ENCODE data around the gene GINS2.

GINS2 gene

DNA sequence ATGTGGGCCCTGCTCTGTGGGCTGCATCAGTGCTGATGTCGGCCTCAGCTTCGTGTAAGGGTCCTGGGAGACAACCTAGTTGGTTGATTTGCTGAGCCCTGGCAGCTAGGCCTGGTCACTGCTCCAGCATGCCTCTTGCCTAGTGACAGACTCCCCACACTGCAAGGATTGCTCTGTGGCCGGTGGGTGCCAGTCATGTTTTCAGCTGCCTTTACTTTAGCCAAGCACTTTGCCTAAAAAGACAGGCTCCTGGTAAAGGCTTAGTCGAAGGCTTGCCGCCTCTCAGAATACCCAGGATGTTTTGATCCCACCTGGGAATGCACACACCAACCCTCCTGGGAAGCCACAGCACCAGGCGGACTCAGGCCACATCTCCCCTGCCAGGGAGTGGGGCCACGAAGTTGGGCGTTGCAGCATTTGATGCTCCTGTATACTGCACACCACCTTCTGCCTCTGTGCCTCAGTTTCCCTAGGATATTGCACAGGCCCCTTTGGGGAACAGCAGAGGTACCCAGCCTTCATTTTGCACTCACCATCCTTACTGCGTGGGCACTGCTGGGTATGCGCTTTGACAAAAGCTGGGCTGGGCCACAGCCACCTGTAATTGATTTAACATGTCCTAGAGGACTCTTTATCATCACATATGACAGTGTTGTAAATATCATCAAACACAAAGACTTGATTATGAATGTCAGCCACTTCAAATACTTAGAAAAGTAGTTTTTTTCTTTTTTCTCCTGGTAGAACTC is 19.9 kb downstream of the GINS2 start:
- no peak for DNase-seq (ENCODE audit: low read depth in 2 of 2, low spot score in 1 of 2)

DNA sequence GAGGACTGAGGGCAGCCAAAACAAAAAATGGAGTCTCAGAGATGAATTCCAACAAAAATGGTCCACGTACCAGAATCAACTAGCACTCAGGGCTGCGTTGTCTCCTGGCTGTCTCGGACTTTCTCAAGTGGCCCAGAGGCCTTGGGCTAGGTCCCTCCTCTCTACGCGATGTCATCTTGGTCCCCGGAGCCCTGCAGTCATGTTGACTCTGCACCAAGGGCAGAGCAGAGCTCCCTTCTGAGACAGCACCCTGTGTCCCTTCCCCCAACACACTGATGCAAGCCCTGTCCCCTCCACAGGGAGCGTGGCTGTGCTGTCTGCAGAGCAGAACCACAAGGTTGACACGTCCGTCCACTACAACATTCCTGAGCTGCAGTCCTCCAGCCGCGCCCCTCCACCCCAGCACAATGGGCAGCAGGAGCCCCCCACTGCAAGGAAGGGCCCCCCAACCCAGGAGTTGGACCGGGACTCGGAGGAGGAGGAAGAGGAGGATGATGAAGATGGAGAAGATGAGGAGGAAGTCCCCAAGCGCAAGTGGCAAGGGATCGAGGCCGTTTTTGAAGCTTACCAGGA is 20.8 kb downstream of the GINS2 start:
- no peak for DNase-seq (ENCODE audit: low read depth in 2 of 2, low spot score in 1 of 2)

DNA sequence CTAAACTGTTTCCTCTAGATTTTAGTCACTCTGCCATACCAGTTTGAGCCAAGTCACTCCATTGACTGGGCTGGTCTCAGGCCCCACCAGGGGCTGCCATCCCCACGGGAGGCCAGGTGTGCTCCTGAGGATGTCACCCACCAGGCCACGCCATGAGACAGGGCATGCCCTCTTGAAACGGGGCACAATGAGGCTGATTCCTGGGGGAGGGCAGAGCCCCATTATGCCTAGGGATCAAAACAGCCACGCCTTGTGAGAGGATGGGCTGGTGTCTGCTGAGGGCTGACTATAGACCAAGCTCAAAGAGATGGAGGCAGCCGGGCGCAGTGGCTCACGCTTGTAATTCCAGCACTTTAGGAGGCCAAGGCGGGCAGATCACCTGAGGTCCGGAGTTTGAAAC is 21.5 kb downstream of the GINS2 start:
- no peak for DNase-seq (ENCODE audit: low read depth in 2 of 2, low spot score in 1 of 2)

DNA sequence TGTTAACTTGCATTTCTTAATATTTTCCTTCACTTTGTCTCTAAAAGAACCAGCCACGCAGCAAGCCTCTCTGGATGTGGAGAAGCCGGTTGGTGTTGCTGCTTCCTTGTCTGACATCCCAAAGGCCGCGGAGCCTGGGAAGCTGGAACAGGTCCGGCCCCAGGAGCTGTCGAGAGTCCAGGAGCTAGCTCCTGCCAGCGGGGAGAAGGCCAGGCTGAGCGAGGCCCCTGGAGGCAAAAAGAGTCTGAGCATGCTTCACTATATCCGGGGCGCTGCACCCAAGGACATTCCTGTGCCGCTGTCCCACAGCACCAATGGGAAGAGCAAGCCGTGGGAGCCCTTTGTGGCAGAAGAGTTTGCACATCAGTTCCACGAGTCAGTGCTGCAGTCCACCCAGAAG is 22.8 kb downstream of the GINS2 start:
- no peak for DNase-seq (ENCODE audit: low read depth in 2 of 2, low spot score in 1 of 2)

DNA sequence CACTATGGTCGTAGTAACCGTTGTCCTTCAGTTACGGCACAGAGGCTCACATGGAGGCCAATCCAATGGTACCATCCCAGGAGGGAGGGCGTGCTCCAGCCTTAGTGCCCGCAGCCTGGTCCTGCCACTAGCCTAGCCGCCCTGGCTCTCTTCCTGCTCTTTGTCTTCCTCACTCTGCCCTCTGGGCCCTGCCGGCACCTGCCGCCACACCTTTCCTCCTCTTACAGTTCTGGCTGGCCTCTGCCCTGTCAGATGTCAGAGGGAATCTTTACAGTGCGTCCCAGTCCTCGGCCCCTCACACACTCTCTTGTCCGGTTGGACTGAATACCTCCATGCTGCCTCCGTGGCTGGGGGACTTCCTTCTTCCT is 23.4 kb downstream of the GINS2 start:
- no peak for DNase-seq (ENCODE audit: low read depth in 2 of 2, low spot score in 1 of 2)

DNA sequence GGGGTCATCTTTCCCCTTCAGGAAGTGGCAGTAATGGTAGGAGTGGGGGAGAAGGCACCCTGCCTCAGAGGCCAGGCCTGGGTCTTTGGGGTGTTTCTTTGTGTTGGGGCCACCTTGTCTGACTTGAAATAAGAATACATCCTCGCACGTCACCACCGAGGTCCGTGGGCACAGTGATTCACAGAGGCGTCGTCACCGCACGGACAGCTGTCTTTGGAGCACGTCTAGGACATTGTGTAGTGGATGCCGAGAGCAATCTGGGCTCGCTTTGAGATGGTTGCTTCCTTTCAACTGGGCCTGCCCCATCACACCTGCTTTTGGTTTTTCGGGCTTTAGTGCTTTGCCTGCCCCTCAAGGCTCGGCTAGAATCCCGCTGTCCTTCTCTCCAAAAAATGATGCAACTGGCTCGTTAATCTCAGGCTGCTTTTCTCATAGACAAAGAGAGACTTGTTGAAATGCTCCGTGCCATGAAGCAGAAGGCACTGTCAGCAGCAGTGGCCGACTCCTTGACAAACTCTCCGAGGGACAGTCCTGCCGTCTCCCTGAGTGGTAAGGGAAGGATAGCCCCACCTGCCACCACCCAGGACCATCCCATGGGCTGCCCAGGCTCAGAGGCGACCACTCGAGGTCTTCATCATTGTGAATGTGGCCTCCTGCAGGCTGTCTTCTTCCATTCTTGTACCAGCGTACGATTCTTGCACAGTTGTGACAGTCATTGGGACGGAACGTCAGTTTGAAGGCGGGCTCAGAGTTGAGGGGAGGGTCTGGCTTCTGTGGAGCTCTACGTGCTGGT is 24.0 kb downstream of the GINS2 start:
- DNase-seq (ENCODE audit: low read depth in 2 of 2, low spot score in 1 of 2), result no peak

DNA sequence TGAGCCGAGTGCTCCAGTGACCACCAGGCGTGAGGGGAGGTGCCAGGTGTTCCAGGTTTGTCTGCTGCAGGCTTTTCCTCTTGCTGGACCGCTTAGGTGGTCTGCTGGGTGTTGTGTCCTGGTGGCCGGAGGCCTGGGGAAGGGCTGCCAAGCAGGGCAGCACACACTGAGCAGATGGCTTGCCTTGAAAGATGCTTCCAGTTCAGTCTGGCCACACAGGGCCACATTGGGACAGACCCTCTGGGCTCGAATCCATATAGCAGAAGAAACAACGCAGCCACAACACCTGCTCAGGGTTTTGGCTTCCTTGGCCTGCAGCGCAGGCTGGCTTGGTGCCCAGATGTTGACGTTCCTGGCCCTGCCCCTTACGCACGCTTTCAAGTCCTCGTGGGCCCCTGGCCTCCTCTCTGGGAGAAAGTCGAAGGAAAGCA is 24.8 kb downstream of the GINS2 start:
- DNase-seq (ENCODE audit: low read depth in 2 of 2, low spot score in 1 of 2), result no peak

DNA sequence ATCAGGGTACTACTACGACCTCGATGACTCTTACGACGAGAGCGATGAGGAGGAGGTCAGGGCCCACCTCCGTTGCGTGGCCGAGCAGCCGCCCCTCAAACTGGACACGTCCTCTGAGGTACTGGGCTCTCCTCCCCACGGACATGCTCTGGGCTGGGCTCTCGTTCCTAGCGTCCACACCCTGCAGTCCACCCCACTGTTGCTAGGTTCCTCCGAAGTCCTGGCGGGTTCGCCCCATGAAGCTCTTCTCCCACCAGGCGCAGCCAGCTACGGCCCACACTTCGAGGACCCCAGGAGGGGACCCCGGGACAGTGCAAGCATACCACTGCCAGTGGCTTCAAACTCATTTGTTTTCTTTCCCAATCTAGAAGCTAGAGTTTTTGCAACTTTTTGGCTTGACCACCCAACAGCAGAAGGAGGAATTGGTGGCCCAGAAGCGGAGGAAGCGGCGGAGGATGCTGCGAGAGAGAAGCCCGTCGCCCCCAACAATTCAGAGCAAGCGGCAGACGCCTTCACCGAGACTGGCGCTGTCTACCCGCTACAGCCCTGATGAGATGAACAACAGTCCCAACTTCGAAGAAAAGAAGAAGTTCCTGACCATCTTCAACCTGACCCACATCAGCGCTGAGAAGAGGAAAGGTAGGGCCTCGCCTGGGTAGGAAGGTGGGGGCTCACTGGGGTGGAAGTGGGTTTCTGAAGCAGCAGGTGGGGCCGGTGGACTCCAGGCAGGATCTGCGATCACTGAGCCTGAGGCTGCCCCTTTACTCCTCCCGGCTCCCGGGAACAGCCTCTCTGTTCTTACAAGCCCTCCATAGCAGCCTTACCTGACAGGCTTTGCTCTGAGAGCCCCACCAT is 25.6 kb downstream of the GINS2 start:
- DNase-seq (ENCODE audit: low read depth in 2 of 2, low spot score in 1 of 2), result no peak

DNA sequence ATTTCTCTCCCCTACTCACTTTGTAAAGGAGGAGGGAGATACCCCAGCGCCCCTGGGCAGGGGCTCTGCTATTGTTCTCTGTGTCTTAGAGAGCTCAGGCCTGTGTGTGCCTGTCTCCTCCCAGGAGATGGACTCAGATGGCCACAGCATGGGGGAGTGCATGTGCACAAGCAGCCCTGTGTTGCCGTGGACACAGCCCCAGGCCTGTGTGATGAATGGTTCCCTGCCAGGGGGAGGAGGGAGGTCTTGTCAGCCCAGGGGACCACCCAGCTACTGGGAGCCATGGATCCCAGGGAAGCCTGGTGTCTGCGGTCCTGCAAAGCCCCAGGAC is 26.3 kb downstream of the GINS2 start:
- DNase-seq (ENCODE audit: low read depth in 2 of 2, low spot score in 1 of 2), result no peak

DNA sequence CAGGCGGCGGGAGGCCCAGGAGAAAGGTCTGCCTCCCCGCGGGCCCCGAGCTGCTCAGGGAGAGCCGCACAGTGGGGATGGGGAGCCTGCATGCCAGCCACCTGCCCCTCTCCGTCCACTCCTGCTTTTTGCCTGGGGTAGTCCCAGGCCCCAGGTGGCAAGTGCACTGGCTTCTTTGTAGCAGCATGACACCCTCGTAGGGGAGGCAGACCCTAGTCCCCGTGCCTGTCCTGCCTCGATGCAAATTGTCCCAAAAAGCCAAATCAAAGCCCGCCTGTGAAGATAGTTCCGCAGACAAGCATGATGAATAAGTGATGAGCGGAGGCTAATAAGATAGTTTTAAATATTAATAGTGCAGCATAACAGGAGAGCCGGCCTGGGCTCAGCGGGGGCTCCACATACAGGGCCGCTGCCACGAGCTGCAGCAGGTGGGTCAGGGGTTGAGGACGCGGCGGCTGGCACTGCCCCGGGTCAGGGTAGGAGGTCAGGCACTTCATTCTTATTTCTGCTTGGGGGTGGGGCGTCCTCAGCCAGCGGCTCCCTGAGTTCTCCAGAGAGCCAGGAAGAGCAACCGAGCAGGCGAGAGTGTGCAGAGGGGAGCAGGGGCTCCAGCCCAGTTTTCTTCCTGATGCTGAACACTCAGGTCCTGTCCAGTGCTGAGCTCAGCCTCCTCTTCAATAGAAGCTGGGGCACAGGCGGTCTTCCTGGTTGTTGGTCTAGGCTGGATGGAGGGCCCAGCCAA is 26.8 kb downstream of the GINS2 start:
- no peak for DNase-seq (ENCODE audit: low read depth in 2 of 2, low spot score in 1 of 2)

DNA sequence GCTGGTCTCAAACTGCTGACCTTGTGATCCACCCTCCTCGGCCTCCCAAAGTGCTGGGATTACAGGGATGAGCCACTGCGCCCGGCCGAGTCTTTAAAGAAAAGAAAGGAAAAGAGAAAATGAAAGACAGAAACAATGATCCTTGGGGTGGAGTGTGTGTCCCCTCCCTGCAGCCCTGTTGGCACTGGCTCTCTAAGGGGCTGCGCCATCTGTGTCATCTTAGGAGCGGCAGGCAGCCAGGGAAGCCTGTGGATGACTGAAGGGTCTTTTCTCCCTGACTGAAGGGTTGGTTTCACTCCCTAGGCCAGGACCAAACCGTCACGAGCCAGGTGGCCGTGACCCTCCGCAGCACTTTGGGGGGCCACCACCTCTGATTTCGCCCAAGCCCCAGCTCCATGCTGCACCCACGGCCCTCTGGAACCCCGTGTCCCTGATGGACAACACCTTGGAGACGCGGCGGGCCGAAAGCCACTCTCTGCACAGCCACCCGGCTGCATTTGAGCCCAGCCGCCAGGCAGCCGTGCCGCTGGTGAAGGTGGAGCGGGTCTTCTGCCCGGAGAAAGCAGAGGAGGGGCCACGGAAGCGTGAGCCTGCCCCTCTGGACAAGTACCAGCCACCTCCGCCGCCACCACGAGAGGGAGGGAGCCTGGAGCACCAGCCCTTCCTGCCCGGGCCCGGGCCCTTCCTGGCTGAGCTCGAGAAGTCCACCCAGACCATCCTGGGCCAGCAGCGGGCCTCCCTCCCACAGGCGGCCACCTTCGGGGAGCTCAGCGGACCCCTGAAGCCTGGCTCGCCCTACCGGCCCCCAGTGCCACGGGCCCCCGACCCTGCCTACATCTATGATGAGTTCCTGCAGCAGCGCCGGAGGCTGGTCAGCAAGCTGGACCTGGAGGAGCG is 27.7 kb downstream of the GINS2 start:
- no peak for DNase-seq (ENCODE audit: low read depth in 2 of 2, low spot score in 1 of 2)

DNA sequence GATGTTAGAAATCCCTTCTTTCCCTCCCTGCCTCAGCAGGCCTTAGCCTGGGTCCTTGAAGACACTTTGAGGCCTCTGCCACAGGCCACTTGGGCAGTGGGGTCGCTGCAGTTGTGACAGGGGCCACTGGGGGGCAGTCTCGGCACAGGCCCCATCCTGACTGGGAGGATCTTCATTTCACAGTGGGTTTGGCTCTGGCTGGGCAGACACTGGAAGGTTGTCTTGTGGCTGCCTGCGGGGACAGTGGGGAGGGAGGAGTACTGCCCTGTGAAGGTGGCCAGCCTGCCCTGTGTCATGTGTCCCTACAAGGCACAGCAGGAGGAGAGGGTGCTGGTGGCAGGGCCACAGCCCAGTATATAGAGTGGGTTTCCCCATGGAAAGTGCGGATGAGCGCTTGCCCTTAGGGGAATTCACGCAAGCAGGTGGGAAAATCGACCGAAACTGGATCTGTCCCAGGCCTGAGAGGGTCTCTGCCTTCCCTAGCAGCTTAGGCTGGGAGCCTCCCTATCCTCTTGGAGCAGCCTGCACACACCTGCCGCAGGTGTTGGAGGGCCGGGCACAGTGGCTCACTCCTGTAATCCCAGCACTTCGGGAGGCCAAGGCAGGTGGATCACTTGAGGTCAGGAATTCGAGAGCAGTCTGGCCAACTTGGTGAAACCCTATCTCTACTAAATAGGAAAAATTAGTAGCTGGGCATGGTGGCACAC is 28.8 kb downstream of the GINS2 start:
- peak; percentile 23 to 31 for DNase-seq (ENCODE audit: low read depth in 2 of 2, low spot score in 1 of 2)

DNA sequence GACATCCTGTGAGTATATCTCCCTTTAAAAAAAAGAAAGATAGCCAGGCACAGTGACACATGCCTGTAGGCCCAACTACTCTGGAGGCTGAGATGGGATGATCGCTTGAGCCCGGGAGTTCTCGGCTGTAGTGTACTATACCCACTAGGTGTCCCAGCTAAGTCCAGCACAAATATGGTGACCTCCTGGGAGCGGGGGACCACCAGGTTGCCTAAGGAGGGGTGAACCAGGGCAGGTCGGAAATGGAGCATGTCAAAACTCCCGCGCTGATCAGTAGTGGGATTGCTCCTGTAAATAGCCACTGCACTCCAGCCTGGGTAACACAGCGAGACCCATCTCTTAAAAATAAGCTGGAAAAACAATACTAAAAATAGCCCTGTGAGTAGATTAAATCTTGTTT is 29.4 kb downstream of the GINS2 start:
- no peak for DNase-seq (ENCODE audit: low read depth in 2 of 2, low spot score in 1 of 2)

DNA sequence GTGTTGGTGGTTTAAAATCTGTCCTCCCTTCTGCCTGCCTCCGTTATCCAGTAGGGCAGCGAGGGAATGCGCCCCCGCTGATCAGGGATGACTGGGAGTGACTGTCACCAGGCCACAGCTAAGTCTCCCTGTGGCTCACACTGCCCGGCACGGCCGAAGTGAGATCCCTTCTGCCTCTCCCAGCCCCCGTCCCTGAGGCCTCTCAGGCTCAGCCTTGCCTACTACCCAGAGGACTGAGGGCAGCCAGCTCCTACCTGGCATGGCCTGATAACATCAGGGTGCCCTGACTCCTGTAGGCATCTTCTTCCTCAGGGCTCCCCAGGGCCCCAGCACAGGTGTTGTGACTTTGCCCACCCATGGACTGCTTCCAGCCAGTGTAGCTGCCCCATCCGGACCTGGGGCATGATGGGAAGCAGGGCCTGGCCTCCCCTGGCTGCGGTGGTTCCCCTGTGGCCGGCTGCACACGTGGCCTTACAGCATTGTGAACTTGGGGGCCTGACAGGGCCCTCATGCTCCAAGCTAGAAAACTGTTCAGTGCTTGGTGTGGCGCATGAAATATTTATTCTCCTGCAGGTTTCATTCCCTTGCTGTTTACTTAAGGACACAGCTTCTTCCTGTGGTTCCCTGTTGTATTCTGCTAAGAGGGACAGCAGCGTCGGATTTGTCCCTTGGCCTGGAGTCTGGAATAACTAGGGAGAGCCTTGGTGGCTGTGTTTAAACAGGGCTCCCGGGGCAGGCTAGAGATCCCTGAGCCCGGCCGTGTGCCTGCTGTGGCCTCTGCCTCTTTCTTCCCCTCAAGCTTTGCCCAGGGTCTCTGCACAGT is 30.0 kb downstream of the GINS2 start:
- DNase-seq (ENCODE audit: low read depth in 2 of 2, low spot score in 1 of 2), result no peak

DNA sequence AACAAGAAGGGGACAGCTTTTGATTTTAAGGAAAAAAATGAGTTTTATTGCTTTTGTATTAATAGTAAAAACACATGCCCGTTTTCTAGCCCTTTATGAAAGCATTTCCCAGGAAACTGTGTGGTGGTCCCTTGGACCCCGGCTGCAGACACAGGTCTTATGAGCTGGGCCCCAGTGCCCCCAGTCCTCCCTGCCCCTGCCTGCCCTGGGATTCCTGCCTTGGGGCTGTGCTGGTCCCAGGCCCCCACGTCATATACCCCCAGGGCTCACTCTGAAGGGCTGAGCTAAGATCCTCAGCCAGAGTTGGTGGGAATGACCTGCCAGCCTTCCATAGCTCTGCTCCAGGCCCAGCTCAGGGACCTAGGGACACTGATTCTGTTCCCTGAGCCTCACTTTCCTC is 30.8 kb downstream of the GINS2 start:
- DNase-seq (ENCODE audit: low read depth in 2 of 2, low spot score in 1 of 2), result no peak

DNA sequence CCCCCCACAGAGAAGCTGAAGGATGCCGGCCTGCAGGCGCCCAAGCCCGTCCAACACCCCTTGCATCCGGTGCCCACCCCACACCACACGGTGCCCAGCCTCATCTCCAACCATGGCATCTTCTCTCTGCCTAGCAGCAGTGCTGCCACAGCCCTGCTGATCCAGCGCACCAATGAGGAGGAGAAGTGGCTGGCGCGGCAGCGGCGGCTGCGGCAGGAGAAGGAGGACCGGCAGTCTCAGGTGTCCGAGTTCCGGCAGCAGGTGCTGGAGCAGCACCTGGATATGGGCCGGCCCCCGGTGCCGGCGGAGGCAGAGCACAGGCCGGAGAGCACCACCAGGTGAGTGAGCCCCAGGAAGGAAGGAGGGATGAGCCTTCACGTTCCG is 31.5 kb downstream of the GINS2 start:
- no peak for DNase-seq (ENCODE audit: low read depth in 2 of 2, low spot score in 1 of 2)

DNA sequence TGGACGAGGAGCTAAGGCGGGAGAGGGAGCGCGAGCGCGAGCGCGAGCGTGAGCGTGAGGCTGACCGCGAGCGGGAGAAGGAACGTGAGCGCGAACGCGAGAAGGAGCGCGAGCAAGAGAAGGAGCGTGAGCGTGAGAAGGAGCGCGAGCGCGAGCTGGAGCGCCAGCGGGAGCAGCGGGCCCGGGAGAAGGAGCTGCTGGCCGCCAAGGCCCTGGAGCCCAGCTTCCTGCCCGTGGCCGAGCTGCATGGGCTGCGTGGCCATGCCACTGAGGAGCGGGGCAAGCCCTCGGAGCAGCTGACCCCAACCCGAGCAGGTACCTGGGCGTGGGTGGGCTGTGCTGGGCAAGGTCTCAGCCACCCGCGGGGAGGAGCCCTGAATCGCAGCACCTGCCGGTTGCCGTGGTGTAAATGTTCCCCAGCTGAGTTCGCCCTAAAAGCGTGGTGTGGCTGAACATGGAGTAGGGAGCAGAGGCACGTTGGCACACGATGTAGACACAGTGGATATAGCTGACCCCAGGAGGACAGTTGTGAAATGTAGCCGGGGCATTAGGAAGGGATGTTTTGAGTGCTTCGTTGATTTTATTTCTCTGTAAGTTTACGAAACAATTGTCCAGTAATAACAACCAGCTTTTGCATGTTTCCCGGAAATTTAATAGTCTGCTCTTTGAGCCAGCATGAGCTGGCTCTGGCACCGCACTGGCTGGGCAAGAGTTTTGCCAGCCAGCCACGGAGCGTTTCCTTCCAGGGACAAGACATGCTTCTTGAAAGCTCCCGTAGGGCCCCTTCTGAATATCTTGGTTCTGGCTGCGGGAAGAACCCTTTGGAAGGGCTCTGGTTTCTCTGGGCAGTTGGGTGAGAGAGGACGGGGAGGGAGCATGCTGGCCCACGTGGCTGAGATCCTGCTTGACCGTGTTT is 32.1 kb downstream of the GINS2 start:
- DNase-seq (ENCODE audit: low read depth in 2 of 2, low spot score in 1 of 2), result no peak
